Kidney epithelial cell (primary cell): ENCODE measurements around the gene B4GALNT2. TPM values are rescaled to one million over a fixed set of nuclear protein-coding genes. Genes with fewer than 3 reads are reported as not detected.

Source experiments
- DNase-seq: peaks from one replicate; pipeline ENCODE4 v3.0.0-alpha.2; 2010; ENCODE audit warnings: low read depth
- H3K27me3 ChIP-seq: 2 replicates; pipeline ENCODE4 v1.6.0; 2011; ENCODE audit warnings: low read length; ENCODE audit not compliant: control insufficient read depth, insufficient read depth
- H3K36me3 ChIP-seq: 2 replicates; pipeline ENCODE4 v1.5.1; 2011; ENCODE audit warnings: low read length; ENCODE audit not compliant: control insufficient read depth, insufficient read depth
- H3K4me3 ChIP-seq: 2 replicates; pipeline ENCODE4 v1.5.1; 2011; ENCODE audit warnings: low read depth, mild to moderate bottlenecking, control low read depth, low read length
- total RNA-seq: library from RNA; depleted of rRNA; stranded (reverse); fragments of >200 nt; gene quantifications from 2 replicates; pipeline ENCODE4 v1.2.3, GENCODE V29; 2015
- TF ChIP-seq, protein P1 (sequence below): IDR thresholded peaks from 2 replicates; pipeline ENCODE4 v1.5.1; 2011; ENCODE audit warnings: mild to moderate bottlenecking, moderate library complexity, low read length, control low read depth, inconsistent platforms; ENCODE audit not compliant: insufficient read depth, poor library complexity, severe bottlenecking

The B4GALNT2 gene
- total RNA-seq, 1 donor from 2014 or later = 0.50 TPM

- Histone ChIP-seq H3K27me3 (no peaks in the 10 kb centered on the region), H3K4me3 (peak overlapping the region; percentile 70), H3K36me3 (no peaks in the 10 kb centered on the region)
- DNase-seq = no peak
- TF ChIP-seq, protein P1, sequence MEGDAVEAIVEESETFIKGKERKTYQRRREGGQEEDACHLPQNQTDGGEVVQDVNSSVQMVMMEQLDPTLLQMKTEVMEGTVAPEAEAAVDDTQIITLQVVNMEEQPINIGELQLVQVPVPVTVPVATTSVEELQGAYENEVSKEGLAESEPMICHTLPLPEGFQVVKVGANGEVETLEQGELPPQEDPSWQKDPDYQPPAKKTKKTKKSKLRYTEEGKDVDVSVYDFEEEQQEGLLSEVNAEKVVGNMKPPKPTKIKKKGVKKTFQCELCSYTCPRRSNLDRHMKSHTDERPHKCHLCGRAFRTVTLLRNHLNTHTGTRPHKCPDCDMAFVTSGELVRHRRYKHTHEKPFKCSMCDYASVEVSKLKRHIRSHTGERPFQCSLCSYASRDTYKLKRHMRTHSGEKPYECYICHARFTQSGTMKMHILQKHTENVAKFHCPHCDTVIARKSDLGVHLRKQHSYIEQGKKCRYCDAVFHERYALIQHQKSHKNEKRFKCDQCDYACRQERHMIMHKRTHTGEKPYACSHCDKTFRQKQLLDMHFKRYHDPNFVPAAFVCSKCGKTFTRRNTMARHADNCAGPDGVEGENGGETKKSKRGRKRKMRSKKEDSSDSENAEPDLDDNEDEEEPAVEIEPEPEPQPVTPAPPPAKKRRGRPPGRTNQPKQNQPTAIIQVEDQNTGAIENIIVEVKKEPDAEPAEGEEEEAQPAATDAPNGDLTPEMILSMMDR = peak; percentile 45
These were observed 59.6 kb downstream of the B4GALNT2 start for GRCh38 chr17:49191917-49192741.

- DNase-seq = peak; percentile 98
- peak overlapping the region; percentile 70 for H3K4me3 ChIP-seq
- H3K27me3 ChIP-seq = no peaks in the 10 kb centered on the region
- TF ChIP-seq, protein P1 = no peak
- H3K36me3 ChIP-seq = no peaks in the 10 kb centered on the region
These were observed 61.1 kb downstream of the B4GALNT2 start for GRCh38 chr17:49193513-49194296.

- Histone ChIP-seq H3K4me3 (no peak overlapping the region), H3K36me3 (no peaks in the 10 kb centered on the region), H3K27me3 (no peaks in the 10 kb centered on the region)
- TF ChIP-seq, protein P1 = no peak
- DNase-seq = no peak
These were observed 61.7 kb downstream of the B4GALNT2 start for GRCh38 chr17:49194297-49194607.

DNA sequence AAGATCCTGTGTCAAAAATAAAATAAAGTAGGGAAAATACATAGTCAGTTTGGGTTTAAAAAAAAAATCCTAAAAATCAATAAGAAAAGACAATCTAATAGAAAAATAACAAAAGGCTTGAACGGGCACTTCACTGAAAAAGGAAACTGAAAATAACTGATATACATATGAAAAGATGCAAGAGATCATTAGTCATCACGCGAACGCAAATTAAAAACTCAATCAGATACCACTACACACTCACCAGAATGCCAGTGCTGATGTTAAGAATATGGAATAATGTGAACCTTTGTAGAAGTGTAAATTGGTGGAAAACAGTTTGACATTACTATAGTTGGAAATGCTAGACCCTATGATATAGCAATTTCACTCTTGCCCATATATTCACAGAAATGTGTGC lies 63.2 kb downstream of the B4GALNT2 start:
- TF ChIP-seq, protein P1 = no peak
- H3K36me3 ChIP-seq = no peaks in the 10 kb centered on the region
- H3K27me3 ChIP-seq = no peaks in the 10 kb centered on the region
- no peak for DNase-seq
- H3K4me3 ChIP-seq = no peak overlapping the region

DNA sequence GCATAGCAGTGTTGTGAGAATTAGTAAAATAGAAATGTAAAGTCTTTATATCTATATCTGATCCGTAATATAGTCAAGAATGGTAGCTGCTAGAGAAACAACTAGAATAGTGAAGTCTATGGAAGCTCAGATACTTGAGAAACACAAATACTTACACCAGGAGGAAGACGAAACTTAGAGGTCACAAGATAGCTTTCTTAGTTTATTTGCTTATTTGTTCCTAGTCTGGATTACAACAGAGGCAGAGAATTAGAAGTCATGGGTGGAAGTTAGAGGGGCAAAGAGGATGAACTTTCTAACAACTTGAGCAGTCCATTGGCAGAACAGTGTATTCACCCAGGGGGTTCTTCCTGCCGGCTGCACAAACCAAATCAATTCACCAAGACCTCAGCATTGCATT lies 64.0 kb downstream of the B4GALNT2 start:
- Histone ChIP-seq H3K36me3 (no peaks in the 10 kb centered on the region), H3K27me3 (no peaks in the 10 kb centered on the region), H3K4me3 (no peak overlapping the region)
- no peak for DNase-seq
- TF ChIP-seq, protein P1 = no peak
